ENCODE data around the gene LAMTOR3.

DNA sequence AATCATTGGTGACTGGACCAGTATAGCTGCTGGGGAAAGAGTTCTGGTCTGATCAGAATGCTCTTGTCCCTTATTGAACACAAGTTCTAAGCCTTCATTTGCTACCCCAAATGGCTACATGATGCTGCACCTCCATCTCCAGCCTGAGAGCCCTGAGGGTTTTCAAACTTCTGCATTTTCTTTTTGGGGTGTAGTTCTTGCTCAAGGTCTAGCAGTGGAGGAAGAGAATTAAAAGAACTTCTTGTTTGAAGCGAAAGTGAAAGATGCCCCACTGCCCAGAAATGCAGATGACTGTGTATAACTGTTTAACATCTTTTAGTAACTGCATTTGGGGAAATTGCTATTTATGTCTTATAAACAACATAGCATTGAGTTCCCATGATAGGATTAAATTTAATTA is 38.5 kb downstream of the LAMTOR3 start:
- TF ChIP-seq GABPA (IDR thresholded peaks at IDR 0.05; ENCODE audit: low read depth) (no peak), JUND (IDR thresholded peaks at IDR 0.05; ENCODE audit: low read depth, low read length) (no peak), RCOR1 (conservative IDR thresholded peaks at IDR 0.05; ENCODE audit: low read depth, low read length) (no peak), YY1 (IDR thresholded peaks at IDR 0.05; ENCODE audit: low read depth, low read length) (peak; percentile 30; the same call in 1 of the 2 replicates), EZH2 (IDR thresholded peaks at IDR 0.05; ENCODE audit: borderline replicate concordance, control insufficient read depth, low read depth, low read length) (no peak), NFYB (IDR thresholded peaks at IDR 0.05; ENCODE audit: insufficient read depth, low read depth, low read length) (no peak)
- TF ChIP-seq, protein P1, sequence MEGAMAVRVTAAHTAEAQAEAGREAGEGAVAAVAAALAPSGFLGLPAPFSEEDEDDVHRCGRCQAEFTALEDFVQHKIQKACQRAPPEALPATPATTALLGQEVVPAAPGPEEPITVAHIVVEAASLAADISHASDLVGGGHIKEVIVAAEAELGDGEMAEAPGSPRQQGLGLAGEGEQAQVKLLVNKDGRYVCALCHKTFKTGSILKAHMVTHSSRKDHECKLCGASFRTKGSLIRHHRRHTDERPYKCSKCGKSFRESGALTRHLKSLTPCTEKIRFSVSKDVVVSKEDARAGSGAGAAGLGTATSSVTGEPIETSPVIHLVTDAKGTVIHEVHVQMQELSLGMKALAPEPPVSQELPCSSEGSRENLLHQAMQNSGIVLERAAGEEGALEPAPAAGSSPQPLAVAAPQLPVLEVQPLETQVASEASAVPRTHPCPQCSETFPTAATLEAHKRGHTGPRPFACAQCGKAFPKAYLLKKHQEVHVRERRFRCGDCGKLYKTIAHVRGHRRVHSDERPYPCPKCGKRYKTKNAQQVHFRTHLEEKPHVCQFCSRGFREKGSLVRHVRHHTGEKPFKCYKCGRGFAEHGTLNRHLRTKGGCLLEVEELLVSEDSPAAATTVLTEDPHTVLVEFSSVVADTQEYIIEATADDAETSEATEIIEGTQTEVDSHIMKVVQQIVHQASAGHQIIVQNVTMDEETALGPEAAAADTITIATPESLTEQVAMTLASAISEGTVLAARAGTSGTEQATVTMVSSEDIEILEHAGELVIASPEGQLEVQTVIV (IDR thresholded peaks at IDR 0.05; ENCODE audit: borderline replicate concordance, partially characterized antibody): no peak

Data from GM12878 (cell line).